Kidney (tissue), 14 donors: ENCODE measurements around the gene EGFL7. TPM values are rescaled to one million over a fixed set of nuclear protein-coding genes. Genes with fewer than 3 reads are reported as not detected.

Experiments
- DNase-seq, 5 donors: peaks; one replicate each; pipeline ENCODE4 v3.0.0-alpha.2; 2013 to 2020
- FAIRE-seq: peaks from 2 replicates; lab custom pipeline; 2012; peaks lifted over from hg19 to GRCh38; lab: Jason Lieb, UNC
- H3K27ac ChIP-seq, 2 donors: one replicate each; pipeline ENCODE4 v1.7.0; 2013; ENCODE audit warnings: low read depth in 2 of 2, low read length in 2 of 2, inconsistent platforms in 1 of 2
- H3K27me3 ChIP-seq: one replicate; pipeline ENCODE4 v1.7.1; 2013; ENCODE audit warnings: low read length, inconsistent platforms; ENCODE audit not compliant: control insufficient read depth, insufficient read depth
- H3K36me3 ChIP-seq, 3 donors: one replicate each; pipeline versions ENCODE4 v1.7.0 to v1.7.1; 2013; ENCODE audit warnings: low read length in 3 of 3, control low read depth in 1 of 3, inconsistent platforms in 1 of 3; ENCODE audit not compliant: insufficient read depth in 3 of 3, control insufficient read depth in 2 of 3
- H3K4me1 ChIP-seq, 3 donors: one replicate each; pipeline versions ENCODE4 v1.7.0 to v1.7.1; 2013; ENCODE audit warnings: low read length in 3 of 3, inconsistent platforms in 1 of 3, low read depth in 1 of 3; ENCODE audit not compliant: control insufficient read depth in 2 of 3, insufficient read depth in 2 of 3
- H3K4me3 ChIP-seq, 3 donors: one replicate each; pipeline versions ENCODE4 v1.7.0 to v1.8.1; 2013; ENCODE audit warnings: low read length in 3 of 3, control low read depth in 1 of 3, inconsistent platforms in 1 of 3
- H3K9ac ChIP-seq, 3 donors: one replicate each; pipeline versions ENCODE4 v1.7.0 to v1.7.1; 2013; ENCODE audit warnings: low read length in 3 of 3, control low read depth in 1 of 3, inconsistent platforms in 1 of 3
- H3K9me3 ChIP-seq, 3 donors: one replicate each; pipeline versions ENCODE4 v1.7.0 to v1.7.1; 2013; ENCODE audit warnings: low read length in 3 of 3, control low read depth in 1 of 3, inconsistent platforms in 1 of 3; ENCODE audit not compliant: control insufficient read depth in 2 of 3, insufficient read depth in 1 of 3
- intact Hi-C: fragments of 100-400 bp; cut with DNase I; formaldehyde crosslinking; loops from one replicate; pipeline ENCODE4 v1.11.1; 2022
- polyA plus RNA-seq: library from polyadenylated mRNA; stranded (reverse); fragments of 350-450 nt; fragmentation: Illumina TruSeq; extraction: RNeasy Lipid Tissue Mini Kit (QIAGEN cat#74804); gene quantifications from one replicate; pipeline ENCODE4 v1.2.3, GENCODE V29; 2014; ENCODE audit warnings: low read depth, low replicate concordance; ENCODE audit not compliant: insufficient read depth
- total RNA-seq: library from RNA; stranded (reverse); fragmentation: NEBNext Ultra II Directional; extraction: Animal tissue kit (Norgen Biotek cat#: 25700); gene quantifications from one replicate; pipeline ENCODE4 v1.2.1, GENCODE V29; 2021
- TF ChIP-seq, protein P1 (sequence below): IDR thresholded peaks from 3 replicates; pipeline ENCODE4 v1.5.1; 2012; ENCODE audit warnings: mild to moderate bottlenecking, moderate library complexity, borderline replicate concordance; ENCODE audit not compliant: insufficient read depth; ENCODE audit errors: extremely low read depth
- donor health status: control.
- donor health status: control.
- donor health status: control.
- donor health status: control.
- donor health status: control.
- donor health status: DM: yes; HTN: yes; CAD: no.
- donor health status: Normal renal cell carcinoma (clear cell type).

The EGFL7 gene
- total and polyA plus RNA-seq, 2 donors from 2014 or later: 137 to 140 TPM

DNA sequence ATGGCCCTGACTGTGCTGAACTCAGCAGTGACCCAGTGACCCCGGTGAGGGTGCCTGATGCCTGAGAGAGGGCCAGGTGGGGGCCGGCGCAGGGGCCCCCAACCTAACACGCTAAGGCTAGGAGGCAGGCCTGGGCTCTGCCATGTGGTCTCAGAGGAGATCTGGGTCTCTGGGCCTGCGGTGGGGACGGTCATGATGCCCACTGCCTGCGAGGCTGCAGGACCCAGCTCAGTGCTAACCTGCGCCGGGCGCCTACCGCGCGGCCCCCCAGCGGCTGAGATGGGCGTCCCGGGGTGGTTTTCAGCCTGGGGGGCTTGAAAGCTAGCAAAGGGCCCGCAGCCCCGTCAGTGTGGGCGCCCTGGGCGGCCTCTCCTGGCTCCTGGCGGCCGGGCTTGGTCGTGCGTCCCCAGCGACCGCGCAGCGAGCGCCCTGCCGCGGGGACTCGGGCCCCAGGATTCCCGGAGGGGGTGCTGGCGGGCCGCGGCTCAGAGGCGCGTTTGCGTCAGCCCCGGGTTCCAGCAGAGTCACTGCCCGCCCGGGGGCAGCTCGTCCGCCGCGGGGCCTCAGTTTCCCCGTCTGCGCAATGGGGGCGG lies 2.5 kb downstream of the EGFL7 start:
- H3K27me3 ChIP-seq: no peaks in the 10 kb centered on the region
- H3K27ac ChIP-seq: peak overlapping the region; percentile 14 to 78
- H3K36me3 ChIP-seq: no peaks in the 10 kb centered on the region
- DNase-seq (peak in 2 of 5 donors; percentile 49 to 72), FAIRE-seq (no peak)
- H3K9me3 ChIP-seq: no peaks in the 10 kb centered on the region
- intact Hi-C loops: no loop called here
- no peaks in the 10 kb centered on the region for H3K4me1 ChIP-seq
- TF ChIP-seq, protein P1, sequence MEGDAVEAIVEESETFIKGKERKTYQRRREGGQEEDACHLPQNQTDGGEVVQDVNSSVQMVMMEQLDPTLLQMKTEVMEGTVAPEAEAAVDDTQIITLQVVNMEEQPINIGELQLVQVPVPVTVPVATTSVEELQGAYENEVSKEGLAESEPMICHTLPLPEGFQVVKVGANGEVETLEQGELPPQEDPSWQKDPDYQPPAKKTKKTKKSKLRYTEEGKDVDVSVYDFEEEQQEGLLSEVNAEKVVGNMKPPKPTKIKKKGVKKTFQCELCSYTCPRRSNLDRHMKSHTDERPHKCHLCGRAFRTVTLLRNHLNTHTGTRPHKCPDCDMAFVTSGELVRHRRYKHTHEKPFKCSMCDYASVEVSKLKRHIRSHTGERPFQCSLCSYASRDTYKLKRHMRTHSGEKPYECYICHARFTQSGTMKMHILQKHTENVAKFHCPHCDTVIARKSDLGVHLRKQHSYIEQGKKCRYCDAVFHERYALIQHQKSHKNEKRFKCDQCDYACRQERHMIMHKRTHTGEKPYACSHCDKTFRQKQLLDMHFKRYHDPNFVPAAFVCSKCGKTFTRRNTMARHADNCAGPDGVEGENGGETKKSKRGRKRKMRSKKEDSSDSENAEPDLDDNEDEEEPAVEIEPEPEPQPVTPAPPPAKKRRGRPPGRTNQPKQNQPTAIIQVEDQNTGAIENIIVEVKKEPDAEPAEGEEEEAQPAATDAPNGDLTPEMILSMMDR: peak; percentile 2
- H3K9ac ChIP-seq: peak overlapping the region in 1 of 3 donors; percentile 55
- peak overlapping the region in 2 of 3 donors; percentile 42 to 54 for H3K4me3 ChIP-seq

DNA sequence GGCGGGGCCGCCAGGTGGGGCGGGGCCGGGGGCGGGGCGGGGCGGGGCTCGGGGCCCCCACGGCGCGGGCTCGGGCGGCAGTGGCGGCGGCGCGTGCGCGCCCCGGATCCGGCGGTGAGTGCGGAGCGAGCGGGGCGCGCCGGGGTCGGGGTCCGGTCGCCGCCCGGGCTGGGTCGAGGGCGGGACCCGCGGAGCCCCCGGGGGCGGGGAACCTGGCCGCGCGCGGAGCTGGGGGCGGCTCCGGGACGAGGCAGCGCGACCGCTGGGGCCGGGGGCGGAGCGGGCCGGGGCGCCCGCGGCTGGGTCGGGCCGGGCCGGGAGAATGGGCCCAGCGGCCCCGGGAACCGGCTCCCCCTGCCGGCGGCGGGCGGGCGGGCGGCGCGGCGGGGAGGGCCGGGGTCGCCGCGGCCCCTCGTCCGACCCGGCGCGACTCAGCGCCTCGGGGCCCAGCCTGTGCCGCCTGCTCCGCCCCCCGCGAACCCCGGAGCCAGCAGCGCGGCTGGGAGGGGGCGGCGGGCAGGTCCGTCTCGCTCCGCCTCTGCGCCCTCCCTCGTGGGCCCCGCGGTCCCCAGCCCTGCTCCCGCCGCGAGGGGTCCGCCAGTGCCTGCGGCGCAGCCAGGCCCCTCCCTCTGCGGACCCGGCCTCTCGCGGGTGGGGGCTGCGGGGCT lies 3.1 kb downstream of the EGFL7 start:
- no peak overlapping the region for H3K4me3 ChIP-seq
- H3K36me3 ChIP-seq: no peaks in the 10 kb centered on the region
- H3K4me1 ChIP-seq: peaks cover 0 to 3% (median 0%) of the 10 kb centered on the region in 3 donors
- H3K27me3 ChIP-seq: no peaks in the 10 kb centered on the region
- H3K27ac ChIP-seq: no peak overlapping the region
- no peak for DNase-seq
- no peak for FAIRE-seq
- no peak overlapping the region for H3K9ac ChIP-seq
- TF ChIP-seq, protein P1: no peak
- intact Hi-C loops: no loop called here
- H3K9me3 ChIP-seq: no peaks in the 10 kb centered on the region

- peaks cover 0 to 3% (median 0%) of the 10 kb centered on the region in 3 donors for H3K4me1 ChIP-seq
- TF ChIP-seq, protein P1: no peak
- peak overlapping the region; percentile 11 to 49 (median 34) for H3K4me3 ChIP-seq
- peak overlapping the region in 1 of 2 donors; percentile 17 for H3K27ac ChIP-seq
- DNase-seq: no peak
- H3K9ac ChIP-seq: peak overlapping the region in 1 of 3 donors; percentile 34
- no peaks in the 10 kb centered on the region for H3K9me3 ChIP-seq
- no peaks in the 10 kb centered on the region for H3K36me3 ChIP-seq
- no peak for FAIRE-seq
- no peaks in the 10 kb centered on the region for H3K27me3 ChIP-seq
- intact Hi-C loops: no loop called here
Measured at GRCh38 chr9:136666372-136667213, 3.9 kb downstream of the EGFL7 start.
